GM12892 (cell line): ENCODE results near the gene ANXA6.
A peak's percentile ranks its signal among the peaks of the same experiment; 100 is the strongest.

ENCODE experiments used
- POLR2A ChIP-seq: IDR thresholded peaks from 2 replicates; pipeline ENCODE4 v1.6.1; 2011; ENCODE audit warnings: low read depth, low read length, control low read depth
- POLR2AphosphoS5 ChIP-seq: IDR thresholded peaks from 2 replicates; pipeline ENCODE4 v1.6.1; 2011; ENCODE audit warnings: low read depth, low read length, control low read depth
- TAF1 ChIP-seq: IDR thresholded peaks from 2 replicates; pipeline ENCODE4 v1.6.1; 2011; ENCODE audit warnings: low read depth, mild to moderate bottlenecking, control low read depth, low read length, borderline replicate concordance

GRCh38 chr5:151151793-151152192 lies 5.8 kb downstream of the ANXA6 start:
- TF ChIP-seq POLR2A: no peak; the same call in 1 of the 2 replicates
- peak; percentile 61; the same call in 1 of the 2 replicates for TF ChIP-seq POLR2AphosphoS5
- TF ChIP-seq TAF1: no peak
